HG03571 (cell line): ENCODE measurements around the gene PKDCC.
"Not testable (repeated sequence)": the region's sequence is repeated elsewhere in the genome, so short reads cannot be mapped to it uniquely, and the experiment has no call there.

ENCODE experiments used
- ATAC-seq: cut with Tn5 transposase; IDR thresholded peaks from one replicate; pipeline ENCODE4 v1.9.1; 2021; ENCODE audit not compliant: unreplicated experiment

PKDCC gene

DNA sequence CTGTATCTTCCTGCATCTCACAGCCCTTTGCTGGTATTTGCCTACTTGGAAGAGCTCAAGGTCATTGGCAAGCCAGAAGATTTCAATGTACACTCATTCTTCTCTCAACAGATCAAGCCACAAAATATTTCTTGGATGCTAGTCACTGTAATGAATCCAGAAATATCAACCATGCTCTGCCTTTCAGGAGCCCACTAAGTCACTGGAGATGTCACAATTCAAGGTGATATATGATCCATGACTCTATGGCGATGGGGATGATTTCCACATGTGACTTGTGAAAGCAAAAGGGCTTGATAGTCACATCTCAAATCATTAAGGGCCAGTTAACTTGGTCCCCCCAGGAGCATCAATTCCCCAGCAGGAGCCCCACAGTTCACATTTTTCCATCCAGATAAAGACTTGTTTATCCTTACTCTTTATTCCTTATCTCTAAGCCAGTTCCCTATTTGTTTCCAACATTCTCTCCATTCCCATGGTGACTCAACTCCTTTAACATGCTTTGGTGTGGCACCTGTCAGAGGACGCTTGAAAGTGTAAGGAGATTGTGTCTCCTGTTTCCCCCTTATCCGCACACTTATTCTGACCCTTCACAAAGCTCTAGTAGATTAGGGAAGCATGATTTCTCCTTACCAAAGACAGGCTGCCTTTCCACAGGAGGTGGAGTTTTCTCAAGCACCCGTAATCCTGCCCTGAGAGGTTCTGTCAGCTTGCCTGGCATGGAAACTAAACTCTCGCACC, 15.8 kb downstream of the PKDCC start:
- ATAC-seq: no peak

DNA sequence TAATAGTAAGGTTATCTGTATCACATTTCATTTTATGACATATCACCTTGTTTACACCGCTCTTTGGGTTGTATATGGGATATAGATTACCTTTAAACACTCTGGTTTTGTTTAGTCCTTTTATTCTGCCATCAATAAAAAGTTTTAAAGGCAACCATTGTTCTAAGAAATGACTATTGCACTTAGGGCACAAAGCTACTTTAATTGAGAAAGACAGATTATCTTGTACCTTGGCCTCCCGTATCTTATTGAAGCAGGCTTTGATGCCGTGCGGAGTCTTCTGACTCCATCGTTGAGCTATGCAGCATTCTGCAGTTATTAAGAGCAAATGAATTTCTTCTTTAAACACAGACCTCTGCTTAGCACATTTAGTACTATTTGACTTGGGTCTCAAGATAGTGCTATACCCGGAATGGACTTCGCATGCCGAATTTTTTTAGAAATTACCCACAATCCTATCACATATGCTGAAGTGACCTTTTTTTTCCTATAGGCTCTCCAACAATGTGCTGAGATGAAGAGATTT, 16.7 kb downstream of the PKDCC start:
- no peak for ATAC-seq

DNA sequence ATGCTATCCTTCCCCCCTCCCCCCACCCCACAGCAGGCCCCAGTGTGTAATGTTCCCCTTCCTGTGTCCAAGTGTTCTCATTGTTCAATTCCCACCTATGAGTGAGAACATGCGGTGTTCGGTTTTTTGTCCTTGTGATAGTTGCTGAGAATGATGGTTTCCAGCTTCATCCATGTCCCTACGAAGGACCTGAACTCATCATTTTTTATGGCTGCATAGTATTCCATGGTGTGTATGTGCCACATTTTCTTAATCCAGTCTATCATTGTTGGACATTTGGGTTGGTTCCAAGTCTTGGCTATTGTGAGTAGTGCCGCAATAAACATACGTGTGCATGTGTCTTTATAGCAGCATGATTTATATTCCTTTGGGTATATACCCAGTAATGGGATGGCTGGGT, 17.9 kb downstream of the PKDCC start:
- not testable (repeated sequence) for ATAC-seq

DNA sequence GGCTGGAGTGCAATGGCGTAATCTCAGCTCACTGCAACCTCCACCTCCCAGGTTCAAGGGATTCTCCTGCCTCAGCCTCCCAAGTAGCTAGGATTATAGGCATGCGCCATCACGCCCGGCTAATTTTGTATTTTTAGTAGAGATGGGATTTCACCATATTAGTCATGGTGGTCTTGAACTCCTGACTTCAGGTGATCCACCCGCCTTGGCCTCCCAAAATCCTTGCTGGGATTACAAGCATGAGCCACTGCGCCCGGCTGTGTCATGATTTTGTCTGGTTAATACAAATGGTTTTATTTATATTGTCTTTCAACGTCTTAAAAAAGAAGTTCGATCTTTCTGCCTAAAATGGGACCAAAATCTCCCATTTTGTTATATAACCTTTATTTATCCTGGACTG, 19.2 kb downstream of the PKDCC start:
- ATAC-seq: not testable (repeated sequence)

DNA sequence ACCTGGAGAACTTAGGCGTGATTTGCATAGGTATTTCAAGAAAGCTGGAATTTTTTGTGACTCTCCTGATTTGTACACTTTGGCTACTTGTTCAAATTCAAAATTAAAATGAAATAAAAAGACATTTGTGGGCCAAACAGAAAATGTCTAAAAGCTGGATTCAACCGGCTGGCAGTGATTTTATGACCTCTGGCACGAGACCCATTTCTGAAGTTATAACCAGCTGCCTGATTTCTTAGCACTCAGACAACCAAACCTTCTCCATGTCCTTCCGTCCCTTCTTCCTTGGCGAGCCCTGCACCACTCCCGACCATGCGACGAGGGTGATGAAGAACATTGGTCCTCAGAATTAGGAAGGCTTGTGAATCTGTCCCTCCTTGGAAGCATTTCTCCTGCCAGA, 19.7 kb downstream of the PKDCC start:
- ATAC-seq: no peak

DNA sequence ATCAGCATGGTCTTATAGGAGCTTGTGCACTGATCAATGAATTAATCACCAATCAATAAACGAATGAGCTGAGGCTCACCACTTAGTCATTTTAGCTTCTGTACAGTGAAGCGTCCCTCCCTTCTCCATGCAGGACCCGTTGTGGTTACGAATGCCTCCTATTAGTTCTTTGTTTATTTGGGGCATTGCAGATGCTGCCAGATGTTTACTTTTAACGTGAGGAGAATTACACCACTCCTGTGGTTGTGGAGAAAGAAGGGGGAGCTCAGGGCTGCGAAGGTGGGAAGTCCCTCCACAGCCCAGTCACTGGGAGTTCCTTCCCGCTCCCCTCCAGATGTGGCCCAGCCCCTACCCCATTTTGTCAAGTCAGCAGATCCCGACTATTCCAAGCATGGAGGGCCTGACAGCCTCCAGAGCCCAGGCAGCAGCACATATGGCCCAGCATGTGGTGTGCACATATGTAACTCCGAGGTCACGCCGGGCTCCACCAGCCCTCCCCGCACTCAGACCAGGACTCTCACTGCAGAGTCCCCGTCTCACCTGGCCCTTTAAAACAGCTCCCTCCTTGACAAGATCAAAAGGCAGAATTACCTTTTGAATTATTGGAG, 20.9 kb downstream of the PKDCC start:
- ATAC-seq: no peak

DNA sequence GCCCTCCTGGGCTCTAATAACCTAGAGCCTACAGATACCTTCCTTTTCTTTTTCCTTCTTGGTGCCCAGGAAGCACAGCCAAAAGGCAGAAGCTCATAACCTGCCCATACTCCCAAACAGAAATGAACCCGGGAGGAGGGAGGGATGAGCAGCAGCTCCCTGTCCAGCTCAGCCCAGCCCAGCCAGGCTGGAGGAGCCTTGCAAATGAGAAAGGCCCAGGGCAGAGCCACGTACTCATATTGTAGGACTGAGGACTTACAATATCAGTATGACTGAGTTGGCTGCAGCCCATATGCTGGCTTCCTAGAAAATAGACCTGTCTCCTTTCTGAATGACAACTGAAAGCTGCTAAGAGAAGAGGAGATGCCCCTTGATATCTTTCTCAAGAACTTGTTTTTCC, 21.7 kb downstream of the PKDCC start:
- no peak for ATAC-seq

DNA sequence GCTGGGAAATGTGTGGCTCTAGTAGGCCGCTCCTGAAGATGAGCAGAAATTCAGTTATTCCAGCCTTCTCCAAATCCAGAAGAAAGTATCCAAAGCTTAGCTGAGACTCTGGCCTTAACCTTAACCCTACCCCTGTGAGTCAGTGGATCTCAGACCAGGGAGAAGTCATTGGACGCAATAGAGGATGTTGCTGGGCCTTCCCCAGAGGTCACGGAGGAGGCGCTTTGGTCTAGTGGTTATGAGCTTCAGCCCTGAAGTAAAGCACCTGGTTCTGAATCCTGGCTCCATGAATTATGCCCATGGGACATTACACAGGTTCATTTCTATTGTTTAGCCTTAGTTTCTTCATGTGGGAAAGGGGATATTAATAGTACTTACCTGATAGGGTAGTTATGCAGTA, 24.0 kb downstream of the PKDCC start:
- no peak for ATAC-seq

DNA sequence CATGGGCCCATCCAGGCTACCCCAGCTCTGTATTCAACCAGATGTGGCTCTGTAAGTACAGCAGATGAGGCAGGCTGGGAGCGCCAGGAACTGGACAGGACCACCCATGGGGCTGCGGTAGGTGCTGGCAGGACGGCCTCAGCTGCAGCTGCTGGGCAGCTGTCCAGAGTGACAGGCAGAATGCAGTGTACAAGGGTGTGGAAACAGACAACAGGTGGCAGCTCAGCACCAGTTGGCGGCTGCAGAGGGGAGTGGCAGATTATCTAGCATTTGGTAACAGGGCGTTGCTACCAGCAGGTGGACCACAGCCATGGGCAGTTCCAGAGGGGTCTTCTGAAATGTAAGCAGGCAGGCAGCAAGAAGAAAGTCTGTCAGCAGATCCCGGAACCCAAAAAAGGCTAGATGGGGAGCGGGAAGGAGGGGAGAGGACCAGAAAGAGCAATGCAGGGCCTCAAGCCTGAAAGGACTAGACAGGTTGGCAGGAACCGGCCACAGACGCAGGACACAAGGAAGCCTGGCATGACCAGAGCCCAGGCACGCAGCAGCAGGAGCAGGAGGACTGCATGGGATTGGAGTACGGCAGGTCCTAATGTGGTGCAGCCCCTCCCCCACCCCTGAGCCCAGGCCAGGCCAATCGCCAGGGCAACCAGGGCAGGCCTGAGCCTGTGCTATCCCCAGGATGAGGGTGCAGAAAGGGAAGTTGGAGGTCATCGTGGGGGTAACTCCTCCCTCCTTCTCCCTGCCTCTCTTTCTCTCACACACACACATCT, 24.7 kb downstream of the PKDCC start:
- ATAC-seq: no peak

DNA sequence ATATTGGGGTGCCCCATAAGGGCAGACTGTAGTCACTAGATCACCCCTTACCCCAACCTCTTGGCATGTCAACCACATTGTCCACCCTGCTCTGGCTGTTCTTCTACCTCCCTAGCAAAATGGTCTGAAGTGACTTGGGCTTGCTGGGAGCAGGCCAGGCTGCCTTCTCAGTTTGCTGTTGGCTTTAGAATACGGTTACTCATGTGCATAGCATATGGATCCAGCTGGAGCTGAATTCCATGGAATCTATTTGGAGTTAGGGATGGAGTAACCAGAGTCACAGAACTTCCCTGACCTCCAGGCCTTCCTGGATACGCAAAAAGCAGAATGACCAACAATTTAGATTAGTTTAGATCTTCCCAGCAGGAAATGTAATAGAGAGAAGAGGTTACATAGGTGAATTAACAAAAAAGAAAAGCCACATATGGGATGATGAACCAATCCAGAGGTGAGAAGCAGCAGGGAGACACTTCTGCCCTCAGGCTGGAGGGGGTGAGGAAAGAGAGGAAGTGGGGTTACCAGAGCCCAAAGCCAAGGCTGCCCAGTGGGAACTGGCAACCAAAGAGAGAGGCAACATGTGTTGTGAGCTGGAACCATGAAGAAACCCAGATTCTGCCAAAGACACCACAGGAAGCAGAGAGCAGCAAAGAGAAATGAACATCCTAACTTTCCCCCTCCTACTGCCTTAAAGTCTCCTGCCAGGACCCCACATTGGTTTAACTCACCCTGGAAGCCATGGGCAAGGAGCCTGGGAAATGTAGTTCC, 26.1 kb downstream of the PKDCC start:
- ATAC-seq: no peak

DNA sequence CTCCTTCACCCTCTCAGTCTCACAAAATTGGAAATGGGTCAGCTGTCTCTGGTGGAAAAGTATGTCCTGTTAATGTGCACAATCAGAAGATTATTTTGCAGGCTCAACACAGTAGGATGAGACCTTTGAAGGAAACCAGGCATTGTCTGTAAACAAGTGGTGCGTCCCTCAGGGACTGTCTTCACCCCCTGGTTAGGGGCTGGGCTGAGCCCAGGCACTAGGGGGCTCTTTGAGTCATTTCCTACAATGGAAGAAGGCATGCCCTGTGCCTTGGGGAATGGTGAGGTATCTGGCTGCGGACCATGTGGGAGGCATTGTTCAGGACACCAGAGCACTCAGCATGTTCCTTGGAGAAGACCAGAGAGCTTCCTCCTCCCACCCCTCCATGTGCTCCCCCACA, 26.8 kb downstream of the PKDCC start:
- ATAC-seq: no peak

DNA sequence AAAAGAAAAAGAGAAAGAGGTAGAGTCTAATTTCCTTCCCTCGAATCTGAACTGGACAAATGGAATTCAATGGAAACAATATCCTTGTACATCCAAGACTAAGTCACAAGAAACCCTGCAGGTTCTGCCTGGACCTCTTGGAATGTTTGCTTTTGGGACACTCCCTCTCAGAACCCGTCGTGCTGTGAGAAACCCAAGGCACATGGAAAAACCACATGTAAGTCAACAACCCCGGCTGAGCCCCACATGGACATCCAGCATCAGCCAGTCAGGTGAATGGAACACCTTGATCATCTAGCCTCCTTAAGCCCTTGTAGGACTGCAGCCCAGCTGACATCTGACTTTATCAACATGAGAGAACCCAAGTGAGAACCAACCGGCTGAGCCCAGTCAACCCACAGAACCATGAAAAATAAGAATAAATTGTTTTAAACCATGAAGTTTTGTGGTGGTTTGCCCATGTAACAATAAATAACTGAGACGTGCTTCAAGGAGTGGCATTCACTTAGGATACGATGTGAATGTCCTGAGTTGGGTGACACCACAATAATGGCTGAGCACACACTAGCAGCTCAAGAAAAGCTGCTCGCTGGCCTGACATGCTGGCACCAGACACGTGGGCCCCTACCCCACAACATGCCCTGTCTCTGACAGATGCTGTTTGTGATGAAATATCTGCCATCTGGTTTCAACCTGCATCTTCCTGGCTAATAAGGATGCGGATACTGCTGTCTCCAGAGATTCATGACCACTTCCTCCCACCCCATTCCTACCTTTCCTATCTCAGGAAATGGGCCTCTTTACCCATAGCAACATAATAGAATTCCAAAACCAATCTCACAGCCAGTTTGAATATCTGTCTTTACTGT, 28.8 kb downstream of the PKDCC start:
- ATAC-seq: no peak

DNA sequence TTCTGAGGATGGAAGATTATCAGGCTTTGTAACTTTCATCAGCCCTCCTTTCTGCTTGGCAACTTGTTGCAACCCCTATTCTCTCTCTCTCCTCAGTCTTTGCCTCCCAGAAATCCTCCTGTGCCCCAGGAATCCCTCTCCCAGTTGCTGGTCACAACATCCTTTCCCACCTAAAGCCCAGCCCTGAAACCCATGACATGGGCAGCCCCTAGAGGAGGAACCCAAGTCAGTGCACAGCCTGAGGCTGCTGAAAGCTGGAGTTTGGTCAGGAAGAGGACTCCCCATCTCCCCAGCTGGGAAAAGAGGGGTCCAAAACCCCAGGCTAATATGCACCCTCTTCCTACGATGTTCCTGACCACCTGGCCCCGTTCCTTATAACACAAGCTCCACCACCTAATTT, 29.5 kb downstream of the PKDCC start:
- no peak for ATAC-seq

DNA sequence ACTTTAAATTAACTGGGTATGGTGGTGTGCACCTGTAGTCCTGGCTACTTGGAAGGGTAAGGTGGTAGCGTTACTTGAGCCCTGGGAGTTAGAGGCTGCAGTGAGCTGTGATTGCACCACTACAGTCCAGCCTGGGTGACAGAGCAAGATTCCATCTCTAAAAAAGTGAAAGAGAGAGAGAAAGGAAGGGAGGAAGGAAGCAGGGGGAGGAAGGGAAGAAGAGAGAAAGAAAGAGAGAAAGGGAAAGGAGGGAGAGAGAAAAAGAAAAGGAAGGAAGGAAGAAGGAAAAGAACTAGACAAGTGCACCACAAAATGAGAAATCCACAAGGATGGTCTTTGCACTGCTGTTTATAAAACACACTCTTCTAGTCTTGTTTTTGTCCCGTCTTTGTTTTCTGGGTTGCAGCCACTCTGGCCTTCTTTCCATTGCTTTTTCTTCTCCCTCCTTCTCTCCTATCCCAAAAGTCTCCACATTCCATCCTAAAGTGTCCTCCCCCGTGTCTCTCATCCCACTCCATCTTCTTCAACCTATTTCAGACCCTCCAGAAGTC, 32.0 kb downstream of the PKDCC start:
- no peak for ATAC-seq

DNA sequence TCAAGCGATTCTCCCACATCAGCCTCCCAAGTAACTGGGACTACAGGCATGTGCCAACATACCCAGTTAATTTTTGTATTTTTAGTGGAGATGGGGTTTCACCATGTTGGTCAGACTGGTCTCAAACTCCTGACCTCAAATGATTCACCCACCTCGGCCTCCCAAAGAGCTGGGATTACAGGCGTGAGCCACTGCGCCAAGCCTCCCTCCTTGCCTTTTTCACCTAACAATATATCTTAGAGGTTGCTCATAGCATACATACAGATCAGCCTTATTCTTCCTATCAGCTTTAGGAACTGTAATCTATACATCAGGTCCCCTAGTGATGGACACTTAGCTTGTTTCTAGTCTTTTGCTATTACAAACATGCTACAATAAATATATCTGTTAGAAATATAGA, 33.3 kb downstream of the PKDCC start:
- not testable (repeated sequence) for ATAC-seq

DNA sequence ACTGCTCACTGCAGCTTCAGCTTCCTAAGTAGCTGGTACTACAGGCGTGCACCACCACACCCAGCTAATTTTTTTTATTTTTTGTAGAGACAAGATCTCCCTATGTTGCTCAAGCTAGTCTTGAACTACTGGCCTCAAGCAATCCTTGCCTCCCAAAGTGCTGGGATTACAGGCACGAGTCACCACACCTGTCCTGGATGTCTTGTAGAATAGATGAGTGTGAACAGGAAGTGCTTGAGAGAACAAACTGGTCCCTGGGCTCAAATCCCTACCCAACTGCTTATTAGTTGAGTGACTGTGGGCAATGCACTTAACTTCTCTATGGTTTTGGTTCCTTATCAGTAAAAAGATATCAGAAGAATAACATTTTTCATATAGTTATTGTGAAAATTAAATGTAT, 34.2 kb downstream of the PKDCC start:
- no peak for ATAC-seq

DNA sequence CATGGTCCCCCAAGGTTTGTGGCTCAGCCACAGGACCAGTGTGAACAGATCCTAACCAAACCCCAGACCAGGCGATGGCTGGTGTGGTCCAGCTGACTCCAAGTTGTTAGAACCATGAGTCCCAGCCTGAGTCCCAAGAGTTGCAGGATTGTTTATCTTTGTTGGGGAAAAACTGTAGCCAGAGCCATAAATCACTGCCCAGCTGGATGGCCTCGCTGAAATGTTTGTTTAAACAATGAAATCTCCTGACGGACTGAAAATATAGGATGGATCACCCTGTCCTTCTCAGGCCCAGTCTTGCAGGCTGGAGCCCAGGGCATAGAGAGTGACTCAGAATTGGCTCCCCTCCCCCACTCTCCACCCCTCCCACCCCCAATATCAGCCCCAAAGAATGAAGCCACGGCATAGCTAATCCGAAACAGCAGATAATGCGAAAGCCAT, 36.4 kb downstream of the PKDCC start:
- no peak for ATAC-seq

DNA sequence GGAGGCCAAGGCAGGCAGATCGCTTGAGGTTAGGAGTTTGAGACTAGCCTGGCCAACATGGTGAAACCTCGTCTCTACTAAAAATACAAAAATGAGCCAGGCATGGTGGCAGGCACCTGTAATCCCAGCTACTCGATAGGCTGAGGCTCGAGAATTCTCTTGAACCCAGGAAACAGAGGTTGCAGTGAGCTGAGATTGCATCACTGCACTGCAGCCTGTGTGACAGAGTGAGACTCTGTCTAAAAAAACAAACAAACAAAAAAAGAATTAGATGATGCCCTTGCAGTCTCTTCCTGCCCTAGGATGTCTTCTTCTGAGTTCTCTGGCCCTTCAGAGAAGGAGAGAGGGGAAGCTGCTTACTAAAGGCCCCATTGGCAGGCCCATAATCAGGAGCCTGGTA, 37.2 kb downstream of the PKDCC start:
- ATAC-seq: not testable (repeated sequence)

DNA sequence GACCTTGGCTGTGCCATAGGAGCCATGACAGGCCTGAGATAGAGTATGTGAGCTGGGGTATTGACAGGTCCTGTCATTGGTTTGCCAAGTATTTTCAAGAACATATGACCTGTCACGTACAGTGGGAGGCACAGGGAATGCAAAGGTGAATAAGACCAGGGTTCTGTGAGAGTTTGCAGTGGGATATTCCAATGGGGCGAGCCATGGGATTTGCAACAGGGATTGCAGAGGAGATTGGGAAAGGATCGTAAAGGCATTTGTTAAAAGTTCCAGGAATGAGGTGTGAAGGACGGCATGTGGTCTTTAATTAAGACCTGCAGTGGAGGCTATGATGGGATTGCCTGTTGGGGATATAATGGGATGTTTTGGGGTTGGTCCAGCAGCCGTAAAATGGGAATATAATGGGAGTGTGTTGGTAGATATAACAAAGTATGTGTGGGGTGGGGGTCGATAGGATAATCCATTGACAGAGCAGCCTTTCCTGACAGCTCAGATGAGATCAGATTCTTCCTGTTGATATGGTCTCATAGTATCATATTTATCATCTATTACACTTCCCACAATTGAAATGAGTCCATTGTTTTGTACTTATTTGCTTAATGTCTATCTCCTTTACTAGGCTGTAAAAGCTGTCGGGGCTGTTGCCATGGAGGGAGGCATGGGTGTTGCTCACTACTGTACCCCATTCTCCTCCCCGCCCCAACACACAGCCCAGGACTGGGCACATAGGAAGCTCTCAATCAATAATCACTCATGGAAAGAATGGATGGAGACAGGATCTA, 38.1 kb downstream of the PKDCC start:
- no peak for ATAC-seq
